IPS-15b (cell line): Measurements from ENCODE around the gene EGLN3.
A peak's percentile ranks its signal among the peaks of the same experiment; 100 is the strongest.

Experiments
- H3K27me3 ChIP-seq: one replicate; pipeline ENCODE4 v1.6.1; 2013; ENCODE audit warnings: low read length; ENCODE audit not compliant: control insufficient read depth, insufficient read depth
- H3K36me3 ChIP-seq: one replicate; pipeline ENCODE4 v1.6.1; 2013; ENCODE audit warnings: low read length; ENCODE audit not compliant: control insufficient read depth, insufficient read depth
- H3K4me1 ChIP-seq: one replicate; pipeline ENCODE4 v1.6.1; 2013; ENCODE audit warnings: mild to moderate bottlenecking, low read length; ENCODE audit not compliant: control insufficient read depth, insufficient read depth
- H3K4me3 ChIP-seq: one replicate; pipeline ENCODE4 v1.5.1; 2013; ENCODE audit warnings: low read depth, low read length
- H3K9ac ChIP-seq: one replicate; pipeline ENCODE4 v1.6.1; 2013; ENCODE audit warnings: low read depth, mild to moderate bottlenecking, low read length
- H3K9me3 ChIP-seq: one replicate; pipeline ENCODE4 v1.6.1; 2013; ENCODE audit warnings: mild to moderate bottlenecking, low read length; ENCODE audit not compliant: control insufficient read depth, insufficient read depth

The EGLN3 gene

DNA sequence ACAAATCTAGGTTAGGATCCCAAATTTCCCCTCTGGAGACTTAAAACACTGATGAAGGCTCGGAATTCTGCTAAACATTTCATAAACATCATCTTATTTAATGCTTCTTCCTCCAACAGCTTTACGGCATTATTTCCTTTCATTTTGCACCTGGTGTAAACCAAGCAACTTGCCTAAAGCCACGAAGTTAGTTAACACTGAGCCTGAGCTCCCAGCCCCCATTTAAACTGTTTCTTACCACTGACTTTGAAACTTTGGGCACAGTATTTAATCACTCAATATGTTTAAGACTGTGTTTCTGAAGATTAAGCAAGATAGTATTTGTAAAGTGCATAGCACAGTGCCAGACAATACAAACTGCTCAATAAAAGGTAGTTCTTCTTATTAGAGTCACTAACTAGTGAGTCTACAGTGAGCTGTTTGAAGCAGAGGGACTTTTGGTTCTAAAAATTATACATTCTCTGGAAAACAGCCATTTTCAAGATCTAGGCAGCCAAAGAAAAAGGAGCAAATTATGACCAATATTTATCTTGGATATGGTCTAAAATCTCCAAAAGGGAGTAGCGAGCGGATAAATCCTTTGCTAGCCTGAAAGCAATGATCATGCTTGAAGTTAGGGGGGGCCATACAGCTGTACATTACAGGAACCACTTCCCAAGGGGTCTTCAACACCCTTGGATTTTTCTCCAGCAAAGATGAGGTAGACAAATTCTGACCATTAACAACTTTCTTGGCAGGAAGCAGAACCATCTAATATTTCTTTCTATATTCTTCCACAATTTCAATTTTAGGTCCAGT, 4.0 kb downstream of the EGLN3 start:
- Histone ChIP-seq H3K9me3 (no peaks in the 10 kb centered on the region), H3K9ac (no peak overlapping the region), H3K4me3 (no peak overlapping the region), H3K27me3 (peaks cover 14% of the 10 kb centered on the region), H3K4me1 (peaks cover 14% of the 10 kb centered on the region), H3K36me3 (no peaks in the 10 kb centered on the region)

DNA sequence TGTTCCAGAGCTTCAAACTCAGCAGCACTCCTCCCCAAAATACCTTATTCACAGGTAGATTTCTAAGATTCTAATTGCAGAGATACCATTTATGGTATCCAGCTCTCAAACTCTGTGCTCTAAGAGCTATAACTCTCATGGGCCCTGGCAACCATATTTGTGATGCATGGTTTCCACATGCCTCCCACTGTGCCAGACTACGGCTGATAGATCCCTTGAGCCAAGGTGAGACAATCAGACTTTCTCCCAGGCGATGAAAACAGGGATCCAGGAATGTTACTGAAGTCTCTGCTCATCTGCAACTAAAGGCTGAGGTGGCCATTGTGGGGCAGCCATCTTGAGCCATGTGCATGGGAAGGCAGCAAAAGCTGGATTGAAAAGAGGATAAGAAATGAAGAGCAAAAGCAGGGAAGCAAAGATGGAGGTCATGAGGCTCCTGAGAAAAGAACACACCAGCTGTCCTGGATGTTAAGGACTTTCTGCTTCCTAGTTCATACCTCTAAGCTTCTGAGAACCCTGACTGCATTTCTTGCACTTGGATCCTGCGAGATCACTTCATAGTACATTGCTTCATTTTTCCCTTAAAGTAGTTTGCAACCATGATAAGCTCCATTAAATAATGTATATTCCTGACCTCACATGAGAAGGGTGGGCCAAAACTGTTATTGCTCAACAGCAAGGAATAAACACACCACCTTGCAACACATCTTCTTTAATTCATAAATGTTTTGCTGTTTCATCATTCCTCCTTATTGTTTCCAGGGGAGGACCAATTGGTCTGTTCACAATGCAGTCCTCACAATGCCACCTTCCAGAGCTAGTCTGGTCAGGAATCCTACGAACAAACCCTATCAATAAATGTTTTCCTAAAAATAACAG, 5.4 kb downstream of the EGLN3 start:
- Histone ChIP-seq H3K27me3 (peaks cover 14% of the 10 kb centered on the region), H3K9ac (no peak overlapping the region), H3K9me3 (no peaks in the 10 kb centered on the region), H3K4me1 (peaks cover 6% of the 10 kb centered on the region), H3K4me3 (no peak overlapping the region), H3K36me3 (no peaks in the 10 kb centered on the region)

DNA sequence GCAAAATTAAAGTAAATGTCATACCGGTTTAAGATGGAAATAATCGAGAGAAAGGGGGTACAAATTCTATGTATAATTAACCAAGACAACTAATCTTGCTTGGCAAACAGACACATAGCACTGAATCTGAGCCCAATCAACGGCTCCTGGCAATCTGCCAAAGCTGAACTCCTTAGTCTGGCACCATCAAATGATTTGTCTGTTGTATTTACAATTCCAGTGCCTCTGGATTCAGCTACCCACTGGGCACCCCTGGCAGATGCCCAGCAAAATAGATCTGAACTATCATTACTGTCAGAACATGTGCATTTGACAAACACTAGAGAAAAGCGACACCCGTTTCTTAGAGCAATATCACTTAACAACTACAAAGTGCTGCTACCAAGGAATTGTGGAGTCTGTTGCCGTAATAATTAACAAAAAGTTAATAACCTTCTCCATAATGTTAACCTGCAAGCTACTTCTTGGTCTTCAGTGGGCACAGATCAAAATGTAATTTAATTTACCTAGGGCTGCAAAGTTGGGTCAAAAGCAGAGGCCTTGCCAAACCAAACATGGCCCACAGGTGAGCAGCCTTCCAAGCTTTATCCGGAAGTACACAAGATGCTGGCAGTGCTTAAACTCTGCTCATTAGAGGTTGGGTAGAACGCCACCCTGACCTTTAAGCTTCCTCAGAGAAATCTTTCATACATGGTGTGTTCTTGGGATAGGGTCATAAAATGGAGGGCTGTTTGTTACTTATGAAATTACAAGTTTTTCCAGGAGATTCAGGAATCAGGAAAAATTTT, 7.6 kb downstream of the EGLN3 start:
- Histone ChIP-seq H3K36me3 (no peaks in the 10 kb centered on the region), H3K4me3 (no peak overlapping the region), H3K9me3 (no peaks in the 10 kb centered on the region), H3K4me1 (peaks cover 8% of the 10 kb centered on the region), H3K27me3 (no peaks in the 10 kb centered on the region), H3K9ac (no peak overlapping the region)

DNA sequence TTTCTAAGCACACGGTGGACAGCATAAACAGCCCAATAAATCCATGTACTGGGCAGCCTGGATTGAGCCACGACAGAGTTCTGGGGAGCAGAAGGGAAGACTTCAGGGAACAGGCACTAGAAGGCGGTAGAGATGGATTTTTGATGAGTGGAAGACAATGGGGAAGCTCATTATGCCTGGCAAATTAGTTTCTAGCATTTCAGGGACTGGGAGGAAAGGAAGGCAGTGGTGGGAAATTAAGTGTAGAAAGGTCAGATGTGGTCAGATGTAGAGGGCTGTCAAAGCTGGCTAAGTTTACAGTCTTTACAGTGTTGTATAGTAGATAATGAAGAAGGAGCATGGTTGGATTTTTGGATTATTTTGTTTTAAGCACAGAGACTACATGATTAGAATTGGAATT, 9.2 kb downstream of the EGLN3 start:
- Histone ChIP-seq H3K36me3 (no peaks in the 10 kb centered on the region), H3K9me3 (no peaks in the 10 kb centered on the region), H3K27me3 (no peaks in the 10 kb centered on the region), H3K4me1 (peaks cover 19% of the 10 kb centered on the region), H3K9ac (no peak overlapping the region), H3K4me3 (no peak overlapping the region)

DNA sequence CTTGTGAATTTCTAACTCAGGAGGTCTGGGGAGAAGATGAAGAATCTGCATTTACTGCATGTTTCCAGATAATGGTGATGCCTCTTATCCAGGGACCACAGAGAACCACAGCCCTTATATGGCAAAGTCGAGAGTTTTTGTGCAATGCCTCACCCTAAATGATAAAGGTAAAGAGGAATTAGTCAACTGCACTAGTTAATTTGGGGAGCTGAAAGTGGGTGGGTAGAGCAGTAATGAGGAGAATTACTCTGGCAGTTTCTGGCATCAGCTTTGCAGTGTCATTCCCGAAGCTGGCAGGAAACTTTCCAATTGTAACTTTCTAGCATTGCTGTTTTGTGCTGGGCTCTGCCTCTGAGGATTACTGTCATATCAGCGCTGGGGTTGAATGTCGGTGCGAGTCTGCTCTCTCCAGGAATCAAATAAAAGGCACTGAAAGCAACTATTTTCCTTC, 10.3 kb downstream of the EGLN3 start:
- H3K36me3 ChIP-seq, result no peaks in the 10 kb centered on the region
- no peaks in the 10 kb centered on the region for H3K27me3 ChIP-seq
- H3K9ac ChIP-seq, result no peak overlapping the region
- no peak overlapping the region for H3K4me3 ChIP-seq
- H3K9me3 ChIP-seq, result no peaks in the 10 kb centered on the region
- peaks cover 24% of the 10 kb centered on the region for H3K4me1 ChIP-seq

DNA sequence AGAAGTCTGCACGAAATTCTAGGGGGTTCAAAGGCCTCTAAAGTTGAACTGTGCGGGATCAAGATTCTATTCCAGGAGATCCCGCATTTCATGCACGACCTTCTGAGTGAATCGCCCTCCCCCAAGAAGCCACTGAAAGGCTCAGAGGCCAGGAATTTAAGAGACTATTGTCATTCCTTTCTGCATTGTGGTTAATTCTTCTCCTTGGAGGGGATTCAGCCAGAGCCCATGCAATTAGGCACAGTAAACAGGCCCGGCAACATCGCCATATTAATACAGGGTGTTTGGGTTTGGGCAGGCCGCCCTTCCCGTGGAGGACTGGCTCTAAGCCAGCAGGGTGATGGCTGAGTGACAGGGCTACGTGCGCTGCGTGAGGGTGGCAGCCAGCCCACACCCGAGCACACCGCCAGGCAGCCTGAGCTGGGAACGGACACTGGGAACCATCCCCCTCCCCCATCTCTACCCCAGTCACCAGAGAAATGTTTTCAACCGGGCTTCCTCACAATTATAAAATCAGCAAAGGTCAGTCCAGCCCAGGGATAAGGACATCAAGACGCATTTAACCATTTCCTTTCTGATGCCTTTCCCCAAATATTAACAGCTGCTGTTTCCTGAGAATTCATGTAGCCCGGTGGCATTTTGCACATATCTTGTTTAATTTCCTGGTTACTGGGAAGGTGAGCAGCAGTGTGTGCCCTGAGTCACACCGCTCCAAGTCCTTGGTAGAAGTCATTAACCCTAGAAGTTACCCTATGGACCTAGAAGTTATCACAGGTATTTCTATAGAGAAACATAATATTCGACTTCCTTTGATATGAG, 12.5 kb downstream of the EGLN3 start:
- H3K4me1 ChIP-seq, result peaks cover 27% of the 10 kb centered on the region
- H3K9ac ChIP-seq, result no peak overlapping the region
- H3K9me3 ChIP-seq, result no peaks in the 10 kb centered on the region
- no peaks in the 10 kb centered on the region for H3K36me3 ChIP-seq
- H3K27me3 ChIP-seq, result no peaks in the 10 kb centered on the region
- peak overlapping the region; percentile 33 for H3K4me3 ChIP-seq

DNA sequence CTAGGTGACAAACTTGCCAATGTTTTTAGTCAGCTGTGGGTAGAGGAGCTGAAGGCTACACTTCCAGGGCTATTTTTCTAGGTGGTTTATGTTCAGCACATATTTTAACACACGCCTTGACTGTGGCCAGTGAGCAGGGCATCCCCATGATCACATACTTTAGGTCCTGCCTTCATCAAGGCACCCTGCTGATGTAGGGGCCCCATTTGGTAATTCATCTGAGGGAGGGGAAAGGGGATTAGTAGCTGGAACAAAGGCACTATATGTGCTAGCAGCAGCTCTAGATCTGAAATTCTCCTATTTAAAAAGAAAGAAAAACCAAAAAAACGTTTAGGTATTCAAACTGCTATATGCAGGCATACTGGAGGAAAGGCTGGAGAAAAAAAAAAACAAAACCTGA, 14.5 kb downstream of the EGLN3 start:
- Histone ChIP-seq H3K9ac (no peak overlapping the region), H3K4me1 (peaks cover 44% of the 10 kb centered on the region), H3K4me3 (no peak overlapping the region), H3K9me3 (no peaks in the 10 kb centered on the region), H3K36me3 (no peaks in the 10 kb centered on the region), H3K27me3 (no peaks in the 10 kb centered on the region)

DNA sequence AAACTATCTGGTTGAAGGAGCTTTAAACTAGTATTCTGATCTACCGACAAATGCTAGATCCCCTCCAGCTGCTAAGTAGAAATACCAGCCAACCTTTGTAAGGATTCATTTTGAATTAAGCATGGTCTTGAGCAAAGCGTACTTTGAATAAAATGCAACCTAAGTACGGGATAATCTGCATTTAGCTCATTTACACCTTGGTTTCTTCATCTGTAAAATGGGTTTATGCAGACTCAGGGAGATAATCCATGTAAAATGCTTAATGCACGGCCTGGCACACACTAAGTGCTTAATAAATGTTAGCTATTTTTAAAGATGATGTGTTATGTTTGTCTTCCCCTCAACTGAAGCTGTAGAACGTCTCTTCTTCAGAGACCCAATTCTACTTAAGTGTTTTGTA, 15.9 kb downstream of the EGLN3 start:
- Histone ChIP-seq H3K9ac (no peak overlapping the region), H3K4me1 (peaks cover 50% of the 10 kb centered on the region), H3K36me3 (no peaks in the 10 kb centered on the region), H3K27me3 (no peaks in the 10 kb centered on the region), H3K9me3 (no peaks in the 10 kb centered on the region), H3K4me3 (no peak overlapping the region)

DNA sequence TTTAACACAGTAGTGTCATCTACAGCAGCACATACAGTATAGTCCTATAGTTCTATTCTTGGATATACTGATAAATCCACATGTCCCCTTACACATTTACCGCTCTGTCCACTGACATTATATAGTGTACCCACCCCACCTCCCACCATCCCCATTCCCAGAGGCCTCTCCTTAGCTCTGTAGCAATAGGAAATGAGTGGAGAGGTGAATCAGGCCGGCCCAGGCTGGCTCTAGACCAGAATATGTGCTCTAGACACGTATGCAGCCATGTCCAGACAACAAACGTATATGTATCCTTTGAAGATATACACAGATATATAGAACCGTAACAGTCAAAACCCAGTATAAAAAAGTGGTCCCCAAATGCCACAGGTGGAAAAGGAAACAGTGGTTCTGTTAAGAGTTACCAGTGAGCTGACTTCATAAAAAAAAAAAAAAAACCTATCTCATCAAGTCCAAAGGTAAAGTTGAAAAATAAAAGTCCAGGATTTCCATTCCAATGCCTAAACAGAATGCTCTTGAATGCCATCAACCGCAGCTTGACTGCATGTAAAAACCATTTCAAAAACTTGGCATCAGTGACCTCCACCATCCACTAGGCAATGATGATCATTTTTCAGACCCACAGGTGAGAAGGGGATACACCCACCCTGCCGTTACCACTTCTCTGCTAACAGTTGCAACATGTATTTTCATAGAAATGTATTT, 16.7 kb downstream of the EGLN3 start:
- H3K4me1 ChIP-seq, result peaks cover 50% of the 10 kb centered on the region
- no peak overlapping the region for H3K9ac ChIP-seq
- no peaks in the 10 kb centered on the region for H3K27me3 ChIP-seq
- H3K4me3 ChIP-seq, result no peak overlapping the region
- H3K36me3 ChIP-seq, result no peaks in the 10 kb centered on the region
- no peaks in the 10 kb centered on the region for H3K9me3 ChIP-seq

DNA sequence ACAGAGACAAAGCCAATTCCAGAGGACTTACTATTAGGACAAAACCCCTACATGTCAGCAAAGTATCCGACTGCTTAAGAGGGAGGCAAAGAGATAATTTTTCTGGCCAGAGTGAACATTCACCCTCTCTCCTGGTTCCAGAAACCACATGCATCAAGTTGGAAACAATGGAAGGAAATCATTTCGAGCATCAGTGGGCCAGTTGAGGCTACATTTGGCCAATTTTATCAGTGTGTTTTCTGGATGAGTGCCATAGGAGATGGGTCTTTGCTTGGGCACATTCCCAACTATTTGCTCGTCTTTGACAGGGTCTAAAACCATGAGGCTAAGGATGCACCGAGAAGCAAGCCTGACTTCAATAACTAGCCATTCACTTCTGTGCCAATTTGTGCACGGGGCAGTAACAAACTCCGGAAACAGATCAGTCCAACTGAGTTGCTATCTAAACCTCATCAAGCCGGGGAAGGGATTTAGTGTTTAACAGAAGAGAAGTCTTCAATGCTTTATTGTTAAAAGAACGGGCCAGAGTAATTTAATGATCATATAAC, 17.4 kb downstream of the EGLN3 start:
- Histone ChIP-seq H3K4me3 (no peak overlapping the region), H3K4me1 (peaks cover 44% of the 10 kb centered on the region), H3K36me3 (peaks cover 4% of the 10 kb centered on the region), H3K27me3 (no peaks in the 10 kb centered on the region), H3K9ac (no peak overlapping the region), H3K9me3 (no peaks in the 10 kb centered on the region)
